Immature natural killer cell (primary cell): Measurements from ENCODE around the gene UPF1. TPM values are rescaled to one million over a fixed set of nuclear protein-coding genes. Genes with fewer than 3 reads are reported as not detected.

ENCODE experiments used
- DNase-seq, 3 donors: peaks; one replicate each; pipeline ENCODE4 v3.0.0; 2022; ENCODE audit warnings: mixed read lengths in 1 of 3
- H3K27ac Mint-ChIP-seq, 6 donors: one replicate each; pipeline ENCODE4 v1.8.0; 2020; ENCODE audit warnings: mixed read lengths in 6 of 6, mild to moderate bottlenecking in 5 of 6, inconsistent platforms in 4 of 6, moderate library complexity in 3 of 6
- H3K27me3 Mint-ChIP-seq, 3 donors: one replicate each; pipeline ENCODE4 v1.8.0; 2020 to 2021; ENCODE audit warnings: low read depth in 3 of 3, mild to moderate bottlenecking in 3 of 3, mixed read lengths in 3 of 3, moderate library complexity in 3 of 3, inconsistent platforms in 1 of 3
- H3K36me3 Mint-ChIP-seq, 3 donors: one replicate each; pipeline ENCODE4 v1.8.0; 2020; ENCODE audit warnings: mixed read lengths in 3 of 3, inconsistent platforms in 2 of 3, mild to moderate bottlenecking in 2 of 3
- H3K4me1 Mint-ChIP-seq, 2 donors: one replicate each; pipeline ENCODE4 v1.8.0; 2020; ENCODE audit warnings: inconsistent platforms in 2 of 2, mild to moderate bottlenecking in 2 of 2, mixed read lengths in 2 of 2, moderate library complexity in 1 of 2
- H3K4me3 Mint-ChIP-seq, 5 donors: one replicate each; pipeline ENCODE4 v1.8.0; 2020; ENCODE audit warnings: mild to moderate bottlenecking in 5 of 5, mixed read lengths in 5 of 5, inconsistent platforms in 3 of 5, moderate library complexity in 3 of 5
- H3K9me3 Mint-ChIP-seq, 6 donors: one replicate each; pipeline ENCODE4 v1.8.0; 2020; ENCODE audit warnings: mild to moderate bottlenecking in 6 of 6, mixed read lengths in 6 of 6, inconsistent platforms in 4 of 6, moderate library complexity in 3 of 6
- polyA plus RNA-seq, 3 donors: library from polyadenylated mRNA; unstranded; fragments of 300-500 nt; fragmentation: Illumina TruSeq; gene quantifications; one replicate each; pipeline ENCODE4 v1.2.3, GENCODE V29; 2021

The UPF1 gene
- polyA plus RNA-seq, 3 donors from 2014 or later, result 1.1 to 16.6 (median 5.2) TPM

- peak overlapping the region in 4 of 6 donors; percentile 55 to 70 (median 62) for H3K27ac Mint-ChIP-seq
- peaks cover 48 to 56% of the 10 kb centered on the region in 2 donors for H3K4me1 Mint-ChIP-seq
- DNase-seq, result no peak
- peaks cover 0 to 8% (median 5%) of the 10 kb centered on the region in 3 donors for H3K36me3 Mint-ChIP-seq
- peaks cover 4 to 6% (median 4%) of the 10 kb centered on the region in 3 donors for H3K27me3 Mint-ChIP-seq
- H3K4me3 Mint-ChIP-seq, result peak overlapping the region in 1 of 5 donors; percentile 25
- H3K9me3 Mint-ChIP-seq, result no peaks in the 10 kb centered on the region
Measured at GRCh38 chr19:18849838-18850400, 18.2 kb downstream of the UPF1 start.

- Mint-ChIP-seq H3K4me3 (no peak overlapping the region), H3K27ac (peak overlapping the region in 3 of 6 donors; percentile 16 to 55 (median 49)), H3K36me3 (peaks cover 0 to 12% (median 8%) of the 10 kb centered on the region in 3 donors), H3K4me1 (peaks cover 40 to 48% of the 10 kb centered on the region in 2 donors), H3K9me3 (no peaks in the 10 kb centered on the region), H3K27me3 (peaks cover 2 to 4% (median 4%) of the 10 kb centered on the region in 3 donors)
- DNase-seq, result no peak
Measured at GRCh38 chr19:18850471-18851375, 19.0 kb downstream of the UPF1 start.

GRCh38 chr19:18851673-18852325 lies 20.0 kb downstream of the UPF1 start:
- Mint-ChIP-seq H3K9me3 (no peaks in the 10 kb centered on the region), H3K4me1 (peaks cover 31 to 37% of the 10 kb centered on the region in 2 donors), H3K27ac (no peak overlapping the region), H3K4me3 (no peak overlapping the region), H3K36me3 (peaks cover 4 to 19% (median 8%) of the 10 kb centered on the region in 3 donors), H3K27me3 (peaks cover 2 to 7% (median 4%) of the 10 kb centered on the region in 3 donors)
- DNase-seq, result no peak

- Mint-ChIP-seq H3K27ac (no peak overlapping the region), H3K4me1 (peaks cover 25 to 29% of the 10 kb centered on the region in 2 donors), H3K36me3 (peaks cover 4 to 20% (median 8%) of the 10 kb centered on the region in 3 donors), H3K9me3 (no peaks in the 10 kb centered on the region), H3K4me3 (no peak overlapping the region), H3K27me3 (peaks cover 2 to 7% (median 4%) of the 10 kb centered on the region in 3 donors)
- no peak for DNase-seq
Measured at GRCh38 chr19:18852648-18853047, 20.9 kb downstream of the UPF1 start.

GRCh38 chr19:18853755-18854427 lies 22.1 kb downstream of the UPF1 start:
- H3K9me3 Mint-ChIP-seq, result no peaks in the 10 kb centered on the region
- peaks cover 16 to 17% of the 10 kb centered on the region in 2 donors for H3K4me1 Mint-ChIP-seq
- peaks cover 4 to 27% (median 8%) of the 10 kb centered on the region in 3 donors for H3K36me3 Mint-ChIP-seq
- no peak overlapping the region for H3K4me3 Mint-ChIP-seq
- no peak for DNase-seq
- no peak overlapping the region for H3K27ac Mint-ChIP-seq
- peaks cover 2 to 7% (median 4%) of the 10 kb centered on the region in 3 donors for H3K27me3 Mint-ChIP-seq

- H3K27ac Mint-ChIP-seq, result no peak overlapping the region
- peaks cover 4 to 27% (median 8%) of the 10 kb centered on the region in 3 donors for H3K36me3 Mint-ChIP-seq
- peaks cover 0 to 7% (median 4%) of the 10 kb centered on the region in 3 donors for H3K27me3 Mint-ChIP-seq
- peaks cover 5 to 8% of the 10 kb centered on the region in 2 donors for H3K4me1 Mint-ChIP-seq
- H3K9me3 Mint-ChIP-seq, result no peaks in the 10 kb centered on the region
- H3K4me3 Mint-ChIP-seq, result no peak overlapping the region
- DNase-seq, result no peak
Measured at GRCh38 chr19:18854982-18855381, 23.2 kb downstream of the UPF1 start.

GRCh38 chr19:18855647-18856384 lies 24.1 kb downstream of the UPF1 start:
- Mint-ChIP-seq H3K27me3 (peaks cover 0 to 9% (median 4%) of the 10 kb centered on the region in 3 donors), H3K9me3 (no peaks in the 10 kb centered on the region), H3K4me1 (peaks cover 4 to 7% of the 10 kb centered on the region in 2 donors), H3K36me3 (peaks cover 4 to 31% (median 8%) of the 10 kb centered on the region in 3 donors), H3K4me3 (no peak overlapping the region), H3K27ac (no peak overlapping the region)
- DNase-seq, result no peak

- H3K9me3 Mint-ChIP-seq, result no peaks in the 10 kb centered on the region
Measured at GRCh38 chr19:18856385-18857126, 24.8 kb downstream of the UPF1 start.

GRCh38 chr19:18857223-18857622 lies 25.5 kb downstream of the UPF1 start:
- H3K4me1 Mint-ChIP-seq, result peaks cover 11 to 12% of the 10 kb centered on the region in 2 donors
- H3K27me3 Mint-ChIP-seq, result peaks cover 2 to 9% (median 5%) of the 10 kb centered on the region in 3 donors
- no peak overlapping the region for H3K4me3 Mint-ChIP-seq
- H3K27ac Mint-ChIP-seq, result no peak overlapping the region
- H3K36me3 Mint-ChIP-seq, result peaks cover 4 to 41% (median 6%) of the 10 kb centered on the region in 3 donors
- no peaks in the 10 kb centered on the region for H3K9me3 Mint-ChIP-seq
- DNase-seq, result no peak

More at GRCh38 chr19:18856385-18857126, 24.8 kb downstream of the UPF1 start:
- Mint-ChIP-seq H3K36me3 (peaks cover 4 to 37% (median 6%) of the 10 kb centered on the region in 3 donors), H3K4me1 (peaks cover 11% of the 10 kb centered on the region in 2 donors), H3K27me3 (peaks cover 2 to 9% (median 2%) of the 10 kb centered on the region in 3 donors), H3K4me3 (no peak overlapping the region), H3K27ac (no peak overlapping the region)
- DNase-seq, result no peak

- DNase-seq, result no peak
- Mint-ChIP-seq H3K4me3 (no peak overlapping the region), H3K4me1 (peaks cover 10 to 11% of the 10 kb centered on the region in 2 donors), H3K27me3 (peaks cover 2 to 7% (median 5%) of the 10 kb centered on the region in 3 donors), H3K36me3 (peaks cover 4 to 35% (median 6%) of the 10 kb centered on the region in 3 donors), H3K9me3 (no peaks in the 10 kb centered on the region), H3K27ac (no peak overlapping the region)
Measured at GRCh38 chr19:18858906-18859646, 27.3 kb downstream of the UPF1 start.

GRCh38 chr19:18859676-18860301 lies 28.0 kb downstream of the UPF1 start:
- Mint-ChIP-seq H3K27me3 (peaks cover 2 to 7% (median 5%) of the 10 kb centered on the region in 3 donors), H3K27ac (no peak overlapping the region), H3K9me3 (no peaks in the 10 kb centered on the region), H3K4me1 (peaks cover 10 to 11% of the 10 kb centered on the region in 2 donors), H3K36me3 (peaks cover 4 to 35% (median 6%) of the 10 kb centered on the region in 3 donors), H3K4me3 (no peak overlapping the region)
- DNase-seq, result no peak
